HepG2 (cell line): ENCODE measurements around the gene IBA57. TPM values are rescaled to one million over a fixed set of nuclear protein-coding genes. Genes with fewer than 3 reads are reported as not detected.

Experiments used
- AHDC1 ChIP-seq: sonication (generic); formaldehyde crosslinking; IDR thresholded peaks from 2 replicates; pipeline ENCODE4 v1.5.1; 2020; ENCODE audit warnings: mild to moderate bottlenecking, missing genetic modification reagents, borderline replicate concordance
- CSRNP1 ChIP-seq: sonication (generic); formaldehyde crosslinking; IDR thresholded peaks from 2 replicates; pipeline ENCODE4 v1.8.1; 2023; ENCODE audit warnings: mild to moderate bottlenecking, missing genetic modification reagents
- FOXJ3 ChIP-seq: sonication (generic); formaldehyde crosslinking; IDR thresholded peaks from 2 replicates; pipeline ENCODE4 v1.4.0; 2020; ENCODE audit warnings: missing genetic modification reagents, mild to moderate bottlenecking, borderline replicate concordance
- IKZF1 ChIP-seq: fragments of 450-650 bp; IDR thresholded peaks from 2 replicates; pipeline ENCODE4 v1.7.1; 2016
- KDM5B ChIP-seq: sonication (generic); formaldehyde crosslinking; IDR thresholded peaks from 2 replicates; pipeline ENCODE4 v1.4.0; 2020; ENCODE audit warnings: missing genetic modification reagents, mild to moderate bottlenecking, borderline replicate concordance
- TEAD2 ChIP-seq: sonication (generic); formaldehyde crosslinking; IDR thresholded peaks from 2 replicates; pipeline ENCODE4 v1.9.0; 2021; ENCODE audit warnings: missing genetic modification reagents
- THAP7 ChIP-seq: sonication (generic); formaldehyde crosslinking; IDR thresholded peaks from 2 replicates; pipeline ENCODE4 v1.8.1; 2023; ENCODE audit warnings: mild to moderate bottlenecking, missing genetic modification reagents
- ZBTB3 ChIP-seq: sonication (generic); formaldehyde crosslinking; IDR thresholded peaks from 2 replicates; pipeline ENCODE4 v1.4.0; 2020; ENCODE audit warnings: low read depth, mild to moderate bottlenecking, moderate library complexity, missing genetic modification reagents, borderline replicate concordance
- ZMYM2 ChIP-seq: sonication (generic); formaldehyde crosslinking; IDR thresholded peaks from 2 replicates; pipeline ENCODE4 v1.8.0; 2022; ENCODE audit warnings: mild to moderate bottlenecking, missing genetic modification reagents
- ZMYM3 ChIP-seq: sonication (generic); formaldehyde crosslinking; IDR thresholded peaks from 2 replicates; pipeline ENCODE4 v1.5.1; 2020; ENCODE audit warnings: mild to moderate bottlenecking, missing genetic modification reagents
- ZNF124 ChIP-seq: sonication (generic); formaldehyde crosslinking; IDR thresholded peaks from 2 replicates; pipeline ENCODE4 v1.4.0; 2020; ENCODE audit warnings: missing genetic modification reagents
- ZNF232 ChIP-seq: sonication (generic); formaldehyde crosslinking; IDR thresholded peaks from 2 replicates; pipeline ENCODE4 v1.4.0; 2020; ENCODE audit warnings: missing genetic modification reagents, borderline replicate concordance
- ZNF251 ChIP-seq: sonication (generic); formaldehyde crosslinking; IDR thresholded peaks from 2 replicates; pipeline ENCODE4 v1.9.0; 2021; ENCODE audit warnings: mild to moderate bottlenecking, missing genetic modification reagents
- ZNF256 ChIP-seq: sonication (generic); formaldehyde crosslinking; conservative IDR thresholded peaks from 2 replicates; pipeline ENCODE4 v1.4.0; 2020; ENCODE audit warnings: missing genetic modification reagents
- ZNF33A ChIP-seq: sonication (generic); formaldehyde crosslinking; IDR thresholded peaks from 2 replicates; pipeline ENCODE4 v1.5.1; 2020; ENCODE audit warnings: missing genetic modification reagents, mild to moderate bottlenecking, moderate library complexity, borderline replicate concordance
- ZNF33B ChIP-seq: sonication (generic); formaldehyde crosslinking; IDR thresholded peaks from 2 replicates; pipeline ENCODE4 v1.5.1; 2020; ENCODE audit warnings: mild to moderate bottlenecking, missing genetic modification reagents
- ZNF362 ChIP-seq: sonication (generic); formaldehyde crosslinking; IDR thresholded peaks from 2 replicates; pipeline ENCODE4 v1.4.0; 2020; ENCODE audit warnings: missing genetic modification reagents, mild to moderate bottlenecking, borderline replicate concordance
- ZNF510 ChIP-seq: sonication (generic); formaldehyde crosslinking; IDR thresholded peaks from 2 replicates; pipeline ENCODE4 v1.4.0; 2020; ENCODE audit warnings: low read depth, mild to moderate bottlenecking, missing genetic modification reagents
- ZNF740 ChIP-seq: sonication (generic); formaldehyde crosslinking; IDR thresholded peaks from 2 replicates; pipeline ENCODE4 v1.4.0; 2020; ENCODE audit warnings: missing genetic modification reagents
- ZNF879 ChIP-seq: sonication (generic); formaldehyde crosslinking; IDR thresholded peaks from 2 replicates; pipeline ENCODE4 v1.8.1; 2023; ENCODE audit warnings: missing genetic modification reagents
- polyA plus RNA-seq, 8 experiments: library from polyadenylated mRNA; depleted of rRNA in 3 of 8; stranded (reverse) in 7 of 8; unstranded in 1 of 8; fragments of >200 nt; fragmentation: Illumina TruSeq in 4 of 8; extraction: Trizol in 4 of 8; gene quantifications; 2 replicates each; pipeline versions ENCODE4 v1.2.1 to v1.2.3, GENCODE V29; 2011 to 2016; ENCODE audit warnings: low read depth in 4 of 8, missing spikeins in 1 of 8, mixed read lengths in 1 of 8; ENCODE audit not compliant: insufficient read depth in 1 of 8
- total RNA-seq, 5 experiments: library from RNA; depleted of rRNA; stranded (reverse); fragments of >200 nt; fragmentation: Illumina TruSeq; extraction: Trizol; gene quantifications; 2 replicates each; pipeline ENCODE4 v1.2.3, GENCODE V29; 2016; ENCODE audit warnings: low read depth in 1 of 5

The IBA57 gene
- total and polyA plus RNA-seq, 2 of the 13 experiments (the other 11 are each of a cell fraction or from before 2014, with no cell fraction given) = 2.3 to 10.2 TPM

- TF ChIP-seq THAP7 = peak; percentile 20; the same call in 1 of the 2 replicates
- 0 out of 2 replicates have a peak, but pooled peaks have one; percentile 36 for TF ChIP-seq CSRNP1 (CRISPR knock-in tag)
- 0 out of 2 replicates have a peak, but pooled peaks have one; percentile 40 for TF ChIP-seq TEAD2 (CRISPR knock-in tag)
- TF ChIP-seq ZNF33B (CRISPR knock-in tag) = peak; percentile 80; the same call in 1 of the 2 replicates
- TF ChIP-seq ZNF33A (CRISPR knock-in tag) = 0 out of 2 replicates have a peak, but pooled peaks have one; percentile 57
- peak; percentile 90 for TF ChIP-seq ZMYM3 (CRISPR knock-in tag)
- peak; percentile 63; the same call in 1 of the 2 replicates for TF ChIP-seq ZNF232 (CRISPR knock-in tag)
- 0 out of 2 replicates have a peak, but pooled peaks have one; percentile 63 for TF ChIP-seq ZNF251 (CRISPR knock-in tag)
- peak; percentile 43; the same call in 1 of the 2 replicates for TF ChIP-seq AHDC1 (CRISPR knock-in tag)
- no peak for TF ChIP-seq IKZF1
- 0 out of 2 replicates have a peak, but pooled peaks have one; percentile 23 for TF ChIP-seq FOXJ3 (CRISPR knock-in tag)
- TF ChIP-seq ZNF510 (CRISPR knock-in tag) = peak; percentile 37
- no peak for TF ChIP-seq ZNF879 (CRISPR knock-in tag)
- TF ChIP-seq ZNF740 (CRISPR knock-in tag) = 0 out of 2 replicates have a peak, but pooled peaks have one; percentile 39
- TF ChIP-seq ZNF124 (CRISPR knock-in tag) = no peak
- no peak for TF ChIP-seq ZNF362
- 0 out of 2 replicates have a peak, but pooled peaks have one; percentile 10 for TF ChIP-seq KDM5B (CRISPR knock-in tag)
- TF ChIP-seq ZNF256 (CRISPR knock-in tag) = peak; percentile 74; the same call in 1 of the 2 replicates
- TF ChIP-seq ZMYM2 (CRISPR knock-in tag) = peak; percentile 93
- TF ChIP-seq ZBTB3 (CRISPR knock-in tag) = 0 out of 2 replicates have a peak, but pooled peaks have one; percentile 28
Observed at GRCh38 chr1:228139406-228139930, 26.1 kb upstream of the IBA57 start (continued).
